HG03575 (cell line): ENCODE results near the gene MBP.
A peak's percentile ranks its signal among the peaks of the same experiment; 100 is the strongest.

Experiments used
- ATAC-seq: cut with Tn5 transposase; IDR thresholded peaks from one replicate; pipeline ENCODE4 v1.9.1; 2021; ENCODE audit not compliant: unreplicated experiment, insufficient number of reproducible peaks, low FRiP score; ENCODE audit errors: extremely low read depth

The MBP gene

DNA sequence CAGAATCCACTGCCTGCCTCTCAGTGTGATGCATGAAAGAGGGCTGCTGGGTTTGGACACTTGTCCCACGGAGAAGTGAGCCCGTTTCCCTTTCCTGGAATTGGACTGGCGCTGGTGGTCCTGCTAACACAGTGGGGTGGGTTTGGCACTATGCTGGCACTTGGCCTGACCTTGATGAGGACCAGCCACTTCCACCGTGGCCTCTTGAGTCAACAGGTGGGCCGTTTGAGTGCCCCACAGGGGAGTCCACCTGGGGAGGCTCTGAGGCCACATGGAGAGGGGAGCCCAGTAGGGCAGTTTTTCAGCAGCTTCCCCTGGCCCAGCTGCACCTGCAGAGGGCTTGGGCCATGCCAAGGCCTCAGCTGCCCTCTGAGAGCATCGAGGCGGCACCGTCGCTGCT, 56.5 kb downstream of the MBP start:
- ATAC-seq = no peak

- ATAC-seq = no peak
These were observed 58.2 kb downstream of the MBP start for GRCh38 chr18:77074431-77074830.

DNA sequence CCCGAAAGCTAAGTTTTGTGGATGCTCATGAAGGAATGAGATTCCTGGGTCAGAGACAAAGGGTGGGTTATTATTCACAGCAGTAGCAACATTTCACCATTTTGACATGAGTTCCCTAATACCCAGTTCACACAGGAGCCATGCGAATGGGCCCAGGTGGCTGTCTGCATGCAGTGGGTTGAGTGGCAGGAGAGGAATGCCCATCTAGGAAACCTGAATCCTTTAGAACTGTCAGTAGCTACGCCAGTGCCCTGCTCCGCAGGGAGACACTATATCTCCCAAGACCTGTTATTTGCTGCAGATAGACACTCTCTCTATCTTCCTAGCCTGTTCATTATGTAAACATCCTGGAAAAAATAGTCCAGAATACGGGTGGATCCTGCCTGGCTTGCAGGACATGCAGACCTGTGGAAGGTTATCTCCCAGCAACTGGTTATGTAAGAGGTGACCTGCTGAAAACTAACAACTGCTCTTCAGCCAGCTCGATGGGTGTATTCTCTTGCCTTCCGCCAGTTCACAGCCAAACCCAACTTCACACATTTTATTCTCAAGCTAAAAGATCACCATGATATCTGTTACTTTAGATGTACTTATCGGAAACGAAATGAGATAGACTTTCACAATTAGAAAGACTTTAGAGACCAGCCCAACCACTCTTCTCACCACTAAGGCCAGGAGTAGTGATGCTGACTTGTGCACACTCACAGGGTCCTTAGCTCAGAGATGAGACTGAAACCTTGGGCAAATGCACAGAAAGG, 59.1 kb downstream of the MBP start:
- no peak for ATAC-seq

DNA sequence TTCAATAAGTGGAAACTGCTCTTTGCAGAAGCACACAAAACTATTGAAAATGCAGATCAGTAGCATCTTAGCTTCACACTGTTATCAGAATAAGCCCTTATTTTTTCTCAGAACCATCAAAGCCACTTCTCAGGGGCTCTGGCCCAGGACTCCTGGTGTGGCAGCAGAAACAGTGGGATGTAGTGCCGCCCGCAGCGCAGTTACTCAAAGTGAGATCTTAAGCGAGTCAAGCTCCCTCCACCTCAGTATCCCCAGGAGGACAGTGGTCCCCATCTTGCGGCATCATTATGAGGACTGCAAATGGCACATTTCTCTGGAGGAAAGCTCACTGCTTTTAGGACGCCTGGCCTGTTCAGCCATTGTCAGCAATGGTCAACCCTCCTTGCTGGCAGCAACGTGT, 60.0 kb downstream of the MBP start:
- ATAC-seq = no peak

DNA sequence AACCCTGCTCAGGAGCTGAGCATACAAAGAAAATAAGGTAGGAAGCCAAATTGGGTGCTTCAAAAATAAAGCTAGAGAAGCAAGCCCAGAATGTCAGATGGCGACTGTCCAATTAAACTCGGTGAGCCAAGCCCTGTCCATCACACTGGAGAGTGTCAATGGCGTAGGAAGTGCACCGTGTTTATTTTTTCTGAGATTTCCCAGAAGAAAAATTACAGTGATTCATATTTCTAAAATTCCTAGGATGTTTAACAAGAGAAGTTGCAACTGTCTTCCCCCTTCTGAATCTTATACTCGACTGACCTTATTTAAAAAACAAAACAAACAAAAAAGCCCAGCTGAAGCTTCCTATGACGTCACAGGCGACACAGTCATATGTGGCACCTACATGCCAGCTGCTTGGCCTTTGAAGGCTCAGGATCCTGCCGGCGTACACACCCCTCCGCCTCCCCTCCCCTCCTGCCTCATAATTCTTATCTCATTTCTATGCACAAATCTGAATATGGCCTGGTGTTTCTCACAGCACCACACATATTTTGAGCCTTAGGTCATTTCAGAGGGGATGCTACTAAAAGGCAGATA, 60.8 kb downstream of the MBP start:
- ATAC-seq = no peak

DNA sequence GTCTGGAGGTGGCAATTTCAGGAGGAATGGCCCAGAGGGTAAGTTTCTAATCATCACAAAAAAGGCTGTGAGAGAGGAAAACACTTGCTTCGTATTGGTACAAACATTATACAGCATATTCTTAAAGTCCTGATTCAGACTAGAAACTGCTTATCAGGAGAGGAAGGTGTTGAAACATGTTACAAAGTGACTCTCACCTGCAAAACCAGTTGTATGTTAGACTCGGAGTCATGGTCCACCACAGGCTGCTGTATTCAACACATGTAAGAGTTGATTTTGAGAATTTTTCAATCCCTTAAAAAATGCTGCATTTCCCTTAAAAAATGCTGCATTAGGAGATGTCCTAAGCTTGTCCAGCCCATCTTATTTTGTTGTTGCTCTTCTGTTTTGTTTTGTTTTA, 61.5 kb downstream of the MBP start:
- no peak for ATAC-seq

- no peak for ATAC-seq
These were observed 62.0 kb downstream of the MBP start for GRCh38 chr18:77070627-77071026.

- ATAC-seq = no peak
These were observed 62.7 kb downstream of the MBP start for GRCh38 chr18:77069931-77070330.

- ATAC-seq = no peak
These were observed 63.1 kb downstream of the MBP start for GRCh38 chr18:77069482-77069881.

- ATAC-seq = no peak
These were observed 64.0 kb downstream of the MBP start for GRCh38 chr18:77068321-77069312.

- peak; percentile 28 for ATAC-seq
These were observed 65.1 kb downstream of the MBP start for GRCh38 chr18:77067291-77068061.

DNA sequence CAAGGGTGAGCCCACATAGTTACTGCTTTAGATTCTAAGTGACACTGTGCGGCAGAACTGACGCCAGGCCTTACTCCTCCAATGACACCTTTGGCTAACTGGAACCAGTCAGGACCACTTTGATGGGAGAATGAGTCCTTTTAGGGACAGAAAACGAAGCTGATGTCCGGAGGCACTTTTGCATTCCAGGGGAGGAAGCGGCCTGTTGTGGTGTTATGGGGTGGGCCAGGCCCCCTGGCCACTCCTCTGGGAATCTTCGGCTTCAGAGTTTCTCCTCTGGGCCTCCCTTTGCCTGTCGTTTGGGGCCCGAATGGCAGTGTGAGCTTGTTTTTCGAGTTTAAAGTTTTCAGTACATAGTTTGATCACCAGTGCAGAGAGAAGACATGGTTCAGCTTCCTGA, 65.9 kb downstream of the MBP start:
- ATAC-seq = no peak

DNA sequence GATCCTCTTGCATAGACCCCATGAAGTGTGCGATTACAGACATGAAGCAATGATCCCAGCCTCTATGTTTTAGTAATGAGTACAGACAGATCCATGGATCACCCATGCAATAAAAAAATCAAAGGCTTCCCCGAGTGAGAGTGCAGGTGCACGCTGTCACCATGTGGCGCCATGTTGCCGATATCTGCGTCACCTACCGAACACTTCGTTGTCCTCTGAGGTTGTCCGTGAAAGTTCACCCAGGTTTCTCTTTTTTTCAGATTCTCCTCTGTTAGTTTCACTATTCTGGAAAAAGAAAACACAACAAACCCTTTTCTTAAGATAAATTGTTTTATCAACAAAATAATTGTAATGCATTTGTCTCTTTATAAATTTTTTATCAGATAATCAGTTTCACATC, 66.5 kb downstream of the MBP start:
- no peak for ATAC-seq

GRCh38 chr18:77065221-77065981, 67.2 kb downstream of the MBP start:
- ATAC-seq = no peak

DNA sequence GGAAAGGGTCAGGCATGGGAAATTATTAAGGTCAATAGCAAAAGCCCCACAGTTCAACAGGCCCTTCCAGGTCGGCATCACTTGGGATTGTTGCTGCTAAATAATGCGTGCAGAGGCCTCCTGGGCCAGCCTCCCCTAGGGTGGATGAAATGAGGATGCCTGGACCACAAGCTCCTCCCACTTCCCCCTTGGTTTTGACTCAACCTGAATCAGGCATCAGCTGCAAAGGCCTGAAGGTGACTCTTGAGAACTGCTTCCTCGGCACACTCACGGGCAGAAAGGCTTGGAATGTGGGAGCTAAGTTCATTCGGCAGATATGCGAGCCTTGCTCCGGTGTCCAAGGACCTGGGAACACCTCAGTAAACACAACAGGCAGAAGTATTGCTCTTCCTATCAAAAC, 69.3 kb downstream of the MBP start:
- no peak for ATAC-seq

GRCh38 chr18:77062518-77063003, 70.0 kb downstream of the MBP start:
- ATAC-seq = peak; percentile 29

- ATAC-seq = peak; percentile 11
These were observed 70.6 kb downstream of the MBP start for GRCh38 chr18:77061946-77062517.
